NCI-H1436 treated with DMSO at 0.1 percent for 48 hours (cell line): Measurements from ENCODE around the gene LRIT2.

Source experiments
- DNase-seq: peaks from one replicate; lab custom pipeline; 2025; lab: John Stamatoyannopoulos, UW

Gene LRIT2

GRCh38 chr10:84243759-84244158, 18.4 kb upstream of the LRIT2 start:
- DNase-seq: no peak

DNA sequence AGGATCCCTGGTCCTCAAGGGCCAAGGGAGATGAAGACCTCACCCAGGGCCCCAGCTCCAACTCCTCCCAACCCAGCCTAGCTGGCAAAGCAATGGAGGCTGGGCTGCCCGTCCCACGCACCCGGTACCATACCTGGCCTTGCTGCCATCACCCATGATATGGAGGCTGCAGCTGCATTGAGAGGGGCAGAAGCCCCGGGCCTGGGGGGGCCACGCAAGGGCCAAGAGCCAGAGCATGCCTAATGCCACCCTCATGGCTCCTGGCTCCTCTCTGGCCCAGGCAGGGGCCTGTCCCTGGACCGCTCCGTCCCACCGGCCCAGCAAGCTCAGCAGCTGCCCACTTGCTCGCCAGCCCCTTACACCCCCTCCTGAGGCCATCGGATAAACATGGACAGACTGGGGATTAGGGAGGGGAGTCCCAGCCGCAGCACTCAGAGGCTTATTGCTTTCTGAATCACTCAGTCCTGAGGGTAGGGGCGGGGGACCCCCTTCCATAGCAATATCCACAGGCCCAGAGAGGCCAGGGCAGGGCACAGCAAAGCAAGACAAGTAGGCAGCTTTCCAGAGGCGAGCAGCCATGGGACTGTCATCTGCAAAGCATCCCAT, 15.9 kb upstream of the LRIT2 start, which contains the start of gene LRIT1:
LRIT1 (minus strand) TSS at position 362 of the 606 bp plus-strand sequence; CDS start at position 255, 107 bp downstream.
- DNase-seq: no peak

DNA sequence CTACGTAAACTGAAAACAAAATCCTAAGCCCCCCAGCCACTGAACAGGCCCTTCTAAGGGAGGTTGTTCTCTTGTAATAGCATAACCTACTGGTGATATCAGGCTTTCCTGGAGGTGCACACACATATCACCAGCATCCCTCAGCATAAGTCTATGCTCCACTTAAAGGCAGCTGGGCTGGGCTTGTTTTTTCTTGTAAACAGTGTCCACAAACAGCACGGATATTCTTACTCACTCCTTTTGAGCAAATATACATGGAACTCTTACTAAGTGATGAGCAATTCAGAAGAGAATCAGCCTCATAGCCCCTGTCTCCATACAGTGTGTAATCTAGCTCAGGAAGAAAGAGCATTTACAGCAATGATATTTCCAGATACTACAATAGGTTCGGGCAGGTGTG, 13.6 kb upstream of the LRIT2 start:
- no peak for DNase-seq

- no peak for DNase-seq
Observed at GRCh38 chr10:84237199-84238051, 12.1 kb upstream of the LRIT2 start.

- DNase-seq: no peak
Observed at GRCh38 chr10:84236807-84237198, 11.5 kb upstream of the LRIT2 start.

DNA sequence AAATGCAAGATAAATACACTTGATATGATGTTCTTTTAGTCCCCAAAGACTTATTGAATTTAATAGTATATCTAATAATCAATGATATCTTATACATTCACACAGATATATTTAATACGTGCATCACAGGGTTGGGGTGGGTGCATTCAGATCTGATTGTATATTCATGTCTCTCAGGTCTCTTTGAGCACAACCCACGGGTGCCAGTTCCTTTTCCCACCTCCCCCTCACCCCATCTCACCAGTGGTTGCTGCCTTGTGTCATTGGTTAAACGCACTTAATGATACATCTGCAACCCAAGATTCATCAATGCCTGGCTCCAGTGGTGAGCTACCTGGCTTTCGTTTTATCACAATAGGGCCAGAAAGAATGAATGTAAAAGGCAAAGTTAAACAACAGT, 9.8 kb upstream of the LRIT2 start:
- no peak for DNase-seq

- DNase-seq: no peak
Observed at GRCh38 chr10:84234479-84234878, 9.1 kb upstream of the LRIT2 start.

DNA sequence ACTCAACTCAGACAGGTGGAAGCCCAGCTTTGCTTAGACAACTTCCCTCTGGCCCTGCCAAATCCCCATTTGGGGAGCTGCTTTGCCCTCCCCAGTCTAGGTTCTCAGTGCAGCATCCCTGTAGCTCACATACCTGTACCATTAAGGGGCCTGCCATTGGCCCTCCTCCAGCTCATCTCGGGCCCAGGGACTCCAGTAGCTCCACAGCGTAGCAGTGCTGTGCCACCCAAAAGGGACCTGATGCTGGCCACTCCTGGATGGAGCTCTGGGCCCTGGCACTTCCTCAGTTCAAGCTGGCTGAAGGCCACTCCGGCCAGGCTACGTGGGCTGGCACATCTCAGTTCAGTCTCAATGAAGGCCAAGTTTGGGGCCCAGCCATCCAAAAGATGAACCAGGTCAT, 8.6 kb upstream of the LRIT2 start:
- no peak for DNase-seq

GRCh38 chr10:84232376-84232775, 7.0 kb upstream of the LRIT2 start:
- no peak for DNase-seq

GRCh38 chr10:84230359-84230758, 5.0 kb upstream of the LRIT2 start:
- DNase-seq: no peak

DNA sequence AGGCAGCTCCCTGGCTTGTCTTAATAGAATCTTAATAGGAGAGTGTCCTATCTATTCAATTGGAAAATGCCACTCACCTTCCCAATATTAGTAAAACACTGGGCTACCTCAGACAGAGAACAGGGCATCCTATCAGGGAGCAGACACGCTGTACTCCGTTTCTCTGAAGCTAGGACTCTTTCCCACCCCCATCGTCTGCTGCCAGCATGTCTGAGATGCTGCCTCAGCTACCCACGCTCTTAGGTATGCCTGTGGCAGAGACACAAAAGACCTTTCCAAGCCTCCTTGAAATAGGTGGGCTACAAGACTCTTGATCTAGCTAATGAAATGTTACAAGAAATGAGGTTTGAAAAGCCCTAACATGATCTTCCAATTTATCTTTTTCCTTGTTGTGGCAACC, 2.5 kb upstream of the LRIT2 start:
- DNase-seq: no peak

DNA sequence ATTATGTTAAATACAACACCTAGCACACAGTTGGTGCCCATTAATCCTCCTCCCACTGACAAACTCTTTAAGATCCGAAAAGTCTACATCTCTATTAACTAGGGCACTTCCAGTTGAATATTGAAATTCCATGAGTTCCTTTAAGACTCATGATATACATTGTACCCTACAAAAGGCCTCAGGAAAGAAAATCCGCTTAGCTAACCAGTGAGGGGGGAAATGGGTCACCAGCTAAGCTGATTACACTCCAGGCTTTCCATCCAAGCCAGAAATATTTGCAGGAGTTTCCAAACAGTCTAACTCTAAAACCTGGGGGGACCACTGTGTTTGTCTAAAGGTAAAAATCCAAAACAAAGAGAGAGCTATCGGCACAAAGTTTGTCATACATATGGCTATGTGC, 1.3 kb upstream of the LRIT2 start:
- DNase-seq: no peak

DNA sequence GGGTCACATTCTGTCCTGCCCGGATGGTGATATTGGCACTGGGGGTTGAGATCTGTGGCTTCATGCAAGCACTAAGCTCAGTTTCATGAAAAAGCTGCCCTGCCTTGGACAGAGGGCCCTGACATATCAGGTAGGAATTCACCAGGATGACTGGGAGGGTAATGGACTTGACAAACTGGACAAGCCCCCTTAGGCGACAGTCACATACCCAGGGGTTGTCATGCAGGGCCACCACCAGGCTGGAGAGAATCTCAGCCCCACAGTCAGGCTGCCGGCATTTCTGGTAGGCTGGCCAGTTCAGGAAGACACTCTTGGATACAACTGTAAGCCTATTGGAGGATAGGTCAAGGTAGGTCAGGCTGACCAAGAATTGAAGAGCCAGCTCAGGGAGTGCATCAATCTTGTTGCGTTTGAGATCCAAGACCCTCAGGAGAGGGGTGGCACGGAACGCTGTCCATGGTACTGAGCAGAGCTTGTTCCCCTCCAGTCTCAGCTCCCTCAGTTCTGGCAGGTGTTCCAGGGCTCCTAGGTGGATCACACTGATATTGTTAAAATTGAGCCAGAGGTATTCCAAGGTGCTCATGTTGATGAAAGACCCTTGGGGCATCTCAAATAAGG, 824 bp downstream of the LRIT2 start:
- DNase-seq: no peak

DNA sequence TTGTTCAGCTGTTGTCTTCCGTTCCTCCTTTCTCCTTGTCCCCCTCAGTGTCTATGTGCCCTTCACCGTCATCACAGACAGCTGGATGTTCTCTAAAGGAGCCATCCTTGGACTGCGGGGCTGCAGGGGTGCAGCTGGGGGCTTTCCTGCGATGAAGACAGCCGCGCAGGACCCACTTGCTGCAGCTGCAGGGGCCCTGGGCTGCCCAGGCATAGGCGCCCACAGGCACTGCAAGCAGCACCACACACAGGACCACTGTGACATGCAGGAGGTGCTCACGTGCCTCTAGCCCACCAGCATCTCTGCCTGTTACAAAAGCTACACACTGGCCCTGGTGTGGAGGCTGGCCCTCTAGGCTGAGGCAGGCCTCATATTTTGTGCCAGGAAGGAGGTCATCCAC, 3.4 kb downstream of the LRIT2 start:
- no peak for DNase-seq

- no peak for DNase-seq
Observed at GRCh38 chr10:84217746-84218145, 7.6 kb downstream of the LRIT2 start.

- DNase-seq: no peak
Observed at GRCh38 chr10:84216834-84217233, 8.5 kb downstream of the LRIT2 start.

- no peak for DNase-seq
Observed at GRCh38 chr10:84214612-84215235, 10.6 kb downstream of the LRIT2 start.

DNA sequence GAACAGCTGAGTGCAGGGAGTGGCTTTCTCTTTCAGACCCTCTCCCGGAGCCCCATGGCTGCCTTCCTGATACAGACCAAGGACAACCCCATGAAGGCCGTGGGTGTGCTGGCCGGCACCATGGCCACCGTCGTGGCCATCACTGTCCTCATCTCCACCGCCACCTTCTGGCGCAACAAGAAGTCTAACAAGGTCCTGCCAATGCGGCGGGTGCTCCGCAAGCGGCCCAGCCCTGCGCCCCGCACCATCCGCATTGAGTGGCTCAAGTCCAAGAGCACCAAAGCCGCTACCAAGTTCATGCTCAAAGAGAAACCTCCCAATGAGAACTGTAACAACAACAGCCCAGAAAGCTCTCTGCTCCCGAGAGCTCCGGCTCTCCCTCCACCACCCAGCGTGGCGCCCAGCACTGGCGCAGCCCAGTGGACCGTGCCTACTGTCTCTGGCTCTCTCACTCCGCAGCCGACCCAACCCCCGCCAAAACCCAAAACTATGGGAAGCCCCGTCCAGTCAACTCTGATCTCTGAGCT, 11.2 kb downstream of the LRIT2 start:
- no peak for DNase-seq

GRCh38 chr10:84213076-84213475, 12.3 kb downstream of the LRIT2 start:
- no peak for DNase-seq

DNA sequence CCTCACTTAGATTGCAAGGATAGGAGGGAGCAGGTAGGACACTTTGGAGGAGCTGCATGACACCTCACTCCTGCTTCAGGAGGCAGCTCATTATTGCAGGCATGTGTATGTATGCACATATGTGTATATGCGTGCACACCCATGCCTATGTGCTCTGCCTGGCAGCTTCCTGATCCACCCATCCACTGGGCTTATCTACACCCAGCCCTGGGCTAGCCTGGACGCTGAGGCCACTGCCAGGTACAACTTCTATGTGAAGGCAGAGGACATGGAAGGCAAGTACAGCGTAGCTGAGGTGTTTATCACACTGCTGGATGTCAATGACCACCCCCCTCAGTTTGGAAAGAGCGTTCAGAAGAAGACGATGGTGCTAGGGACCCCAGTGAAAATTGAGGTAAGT, 13.3 kb downstream of the LRIT2 start:
- DNase-seq: no peak

DNA sequence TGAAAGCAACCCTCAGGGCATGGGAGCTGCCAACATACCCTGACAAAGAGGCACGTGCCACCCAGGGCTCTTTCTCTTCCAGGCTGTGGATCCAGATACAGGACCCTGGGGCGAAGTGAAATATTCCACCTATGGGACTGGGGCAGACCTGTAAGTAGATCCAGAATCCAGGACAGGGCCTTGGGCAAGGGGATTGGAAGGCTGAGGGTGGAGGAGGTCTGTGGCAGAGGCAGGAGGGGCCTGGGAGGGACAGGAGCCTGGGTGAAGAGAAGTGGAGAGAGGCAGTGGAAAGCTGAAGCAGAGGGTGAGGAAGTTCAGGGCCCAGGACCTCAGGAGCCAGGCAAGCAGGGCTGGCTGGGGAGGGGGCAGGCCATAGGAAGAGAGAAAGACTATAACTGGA, 13.8 kb downstream of the LRIT2 start:
- DNase-seq: no peak

GRCh38 chr10:84208023-84208422, 17.3 kb downstream of the LRIT2 start:
- no peak for DNase-seq
